GM12874 (cell line): ENCODE results near the gene NRG3.

ENCODE experiments used
- CTCF ChIP-seq: IDR thresholded peaks from 2 replicates; pipeline ENCODE4 v1.5.1; 2011; ENCODE audit warnings: low read depth, mild to moderate bottlenecking, control low read depth, low read length, moderate library complexity; ENCODE audit not compliant: insufficient read depth

NRG3 gene

GRCh38 chr10:82245157-82245556 is 370.2 kb downstream of the NRG3 start:
- TF ChIP-seq CTCF, result no peak

- no peak for TF ChIP-seq CTCF
Observed at GRCh38 chr10:82245906-82246560, 371.0 kb downstream of the NRG3 start.

- no peak for TF ChIP-seq CTCF
Observed at GRCh38 chr10:82249141-82249540, 374.1 kb downstream of the NRG3 start.

GRCh38 chr10:82251222-82251906 is 376.4 kb downstream of the NRG3 start:
- no peak for TF ChIP-seq CTCF

DNA sequence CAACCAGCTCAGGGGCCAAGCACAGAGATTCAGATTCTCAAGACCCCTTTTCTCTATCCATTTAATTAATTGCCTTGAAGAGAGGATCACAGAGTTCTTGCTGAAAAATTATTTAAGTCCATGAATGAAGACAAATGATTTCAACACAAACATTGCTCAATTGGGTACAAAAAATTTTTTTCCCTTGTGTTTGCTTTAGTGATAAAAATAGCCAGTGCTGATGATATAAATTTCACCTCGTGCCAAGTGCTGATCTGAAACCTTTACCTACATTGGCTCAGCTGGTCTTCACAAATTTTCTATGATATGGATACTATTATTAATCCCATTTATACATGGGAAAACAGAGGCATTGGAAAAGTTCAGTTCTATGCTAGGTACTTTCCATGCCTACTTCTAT is 377.1 kb downstream of the NRG3 start:
- no peak for TF ChIP-seq CTCF

DNA sequence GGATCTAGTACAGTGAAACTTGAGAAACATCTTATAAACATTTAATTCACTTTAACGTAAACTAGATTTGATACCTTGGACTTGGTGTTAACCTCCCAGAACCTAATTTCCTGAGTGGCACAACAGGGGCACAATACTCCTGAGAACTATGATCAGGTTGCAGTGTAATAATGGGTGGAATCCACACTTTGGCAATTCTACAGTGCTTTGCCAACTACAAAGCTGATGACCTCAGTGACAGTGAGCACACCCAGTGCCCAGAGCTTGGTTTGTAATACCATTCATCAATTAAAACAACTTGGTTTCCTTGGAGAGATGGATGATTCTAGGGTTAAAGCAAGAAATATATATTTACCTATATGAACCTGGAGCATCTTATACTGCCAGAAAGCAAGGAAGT is 379.2 kb downstream of the NRG3 start:
- no peak for TF ChIP-seq CTCF

GRCh38 chr10:82256275-82256674 is 381.3 kb downstream of the NRG3 start:
- TF ChIP-seq CTCF, result no peak
